ENCODE data around the gene SHROOM3.
"Not testable (repeated sequence)": the region's sequence is repeated elsewhere in the genome, so short reads cannot be mapped to it uniquely, and the experiment has no call there.

GRCh38 chr4:76722146-76722545 lies 287.1 kb downstream of the SHROOM3 start:
- TF ChIP-seq CTCF, POLR2A (IDR thresholded peaks at IDR 0.05): not testable (repeated sequence)
